ENCODE results near the gene UTP25.

DNA sequence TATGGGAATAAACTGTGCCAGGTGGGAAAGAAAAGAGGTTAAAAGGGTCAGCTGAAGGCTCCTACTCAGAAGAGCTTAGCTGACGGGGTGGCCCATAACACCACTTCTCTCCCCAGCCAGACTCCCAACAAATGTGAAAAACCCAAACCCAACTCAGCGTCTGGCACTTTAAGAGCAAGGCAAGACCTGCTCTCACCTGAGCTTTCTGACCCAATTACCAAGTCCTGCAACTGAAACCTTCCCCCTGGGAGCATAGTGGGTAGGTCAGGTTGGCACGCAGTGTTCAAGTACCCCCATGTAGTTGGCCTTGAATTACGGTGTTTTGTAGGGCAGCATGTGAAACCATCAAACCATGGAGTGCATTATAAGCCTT lies 25.0 kb upstream of the UTP25 start:
- TF ChIP-seq, protein P1, sequence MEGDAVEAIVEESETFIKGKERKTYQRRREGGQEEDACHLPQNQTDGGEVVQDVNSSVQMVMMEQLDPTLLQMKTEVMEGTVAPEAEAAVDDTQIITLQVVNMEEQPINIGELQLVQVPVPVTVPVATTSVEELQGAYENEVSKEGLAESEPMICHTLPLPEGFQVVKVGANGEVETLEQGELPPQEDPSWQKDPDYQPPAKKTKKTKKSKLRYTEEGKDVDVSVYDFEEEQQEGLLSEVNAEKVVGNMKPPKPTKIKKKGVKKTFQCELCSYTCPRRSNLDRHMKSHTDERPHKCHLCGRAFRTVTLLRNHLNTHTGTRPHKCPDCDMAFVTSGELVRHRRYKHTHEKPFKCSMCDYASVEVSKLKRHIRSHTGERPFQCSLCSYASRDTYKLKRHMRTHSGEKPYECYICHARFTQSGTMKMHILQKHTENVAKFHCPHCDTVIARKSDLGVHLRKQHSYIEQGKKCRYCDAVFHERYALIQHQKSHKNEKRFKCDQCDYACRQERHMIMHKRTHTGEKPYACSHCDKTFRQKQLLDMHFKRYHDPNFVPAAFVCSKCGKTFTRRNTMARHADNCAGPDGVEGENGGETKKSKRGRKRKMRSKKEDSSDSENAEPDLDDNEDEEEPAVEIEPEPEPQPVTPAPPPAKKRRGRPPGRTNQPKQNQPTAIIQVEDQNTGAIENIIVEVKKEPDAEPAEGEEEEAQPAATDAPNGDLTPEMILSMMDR (IDR thresholded peaks at IDR 0.05): no peak
- no peak for TF ChIP-seq POLR2A (IDR thresholded peaks at IDR 0.05)

All from ovary (tissue), 3 donors.